Uterus (tissue), 4 donors: ENCODE data around the gene ECHS1. TPM values are rescaled to one million over a fixed set of nuclear protein-coding genes. Genes with fewer than 3 reads are reported as not detected.

ENCODE experiments used
- DNase-seq, 2 donors: peaks; one replicate each; pipeline ENCODE4 v3.0.0-alpha.2; 2019 to 2020
- H3K27ac ChIP-seq, 2 donors: fragments of 200-600 bp; sonication (generic); 1 replicate in 1 of 2; 2 replicates in 1 of 2; pipeline ENCODE4 v1.5.1; 2016 to 2018
- H3K27me3 ChIP-seq, 2 donors: fragments of 200-600 bp; sonication (generic); one replicate each; pipeline ENCODE4 v1.5.1; 2018 to 2019; ENCODE audit warnings: control low read depth in 1 of 2
- H3K36me3 ChIP-seq, 2 donors: fragments of 200-600 bp; sonication (generic); one replicate each; pipeline ENCODE4 v1.5.1; 2019; ENCODE audit warnings: control low read depth in 1 of 2
- H3K4me1 ChIP-seq, 2 donors: fragments of 200-600 bp; sonication (generic); one replicate each; pipeline ENCODE4 v1.5.1; 2018 to 2019; ENCODE audit warnings: control low read depth in 1 of 2
- H3K4me3 ChIP-seq, 2 donors: fragments of 200-600 bp; sonication (generic); 1 replicate in 1 of 2; 2 replicates in 1 of 2; pipeline ENCODE4 v1.5.1; 2018 to 2019; ENCODE audit warnings: mild to moderate bottlenecking in 1 of 2
- H3K9me3 ChIP-seq, 2 donors: fragments of 200-600 bp; sonication (generic); one replicate each; pipeline ENCODE4 v1.5.1; 2019; ENCODE audit warnings: control low read depth in 1 of 2
- CTCF ChIP-seq, 4 experiments: fragments of 200-600 bp in 2 of 4; fragments of 450-650 bp in 2 of 4; sonication (generic) in 2 of 4; IDR thresholded peaks; one replicate each; pipeline ENCODE4 v1.5.1; 2016 to 2019; ENCODE audit warnings: antibody characterized with exemption in 4 of 4, mild to moderate bottlenecking in 2 of 4, moderate library complexity in 1 of 4
- POLR2A ChIP-seq, 2 donors: fragments of 450-650 bp; IDR thresholded peaks; one replicate each; pipeline ENCODE4 v1.6.1; 2016; ENCODE audit warnings: antibody characterized with exemption in 2 of 2, mild to moderate bottlenecking in 1 of 2, moderate library complexity in 1 of 2
- intact Hi-C: fragments of 100-400 bp; cut with DNase I; formaldehyde crosslinking; loops from one replicate; pipeline ENCODE4 v1.15.1; 2023; ENCODE audit warnings: low total_unique reads
- total RNA-seq, 4 donors: library from RNA; depleted of rRNA in 3 of 4; stranded (reverse); fragments of >200 nt in 3 of 4; gene quantifications; one replicate each; pipeline versions ENCODE4 v1.1.0 to v1.2.4, GENCODE V29; 2014 to 2023
- donor health status: DM: yes; HTN: yes; CAD: no.

The ECHS1 gene
- total RNA-seq, 4 donors from 2014 or later, result 28.2 to 48.8 (median 45.1) TPM

- Histone ChIP-seq H3K4me1 (peaks cover 0 to 8% of the 10 kb centered on the region in 2 donors), H3K27ac (no peak overlapping the region), H3K27me3 (no peaks in the 10 kb centered on the region), H3K9me3 (no peaks in the 10 kb centered on the region), H3K36me3 (no peaks in the 10 kb centered on the region), H3K4me3 (no peak overlapping the region)
- no peak for TF ChIP-seq CTCF (IDR thresholded peaks at IDR 0.05)
- TF ChIP-seq POLR2A (IDR thresholded peaks at IDR 0.05), result no peak
- DNase-seq, result no peak
- intact Hi-C loops, result no loop called here
Observed at GRCh38 chr10:133396035-133396624, 23.0 kb upstream of the ECHS1 start.

- H3K36me3 ChIP-seq, result no peaks in the 10 kb centered on the region
- peak overlapping the region; percentile 61 to 82 for H3K4me3 ChIP-seq
- peak overlapping the region; percentile 63 to 64 for H3K27ac ChIP-seq
- DNase-seq, result no peak
- TF ChIP-seq POLR2A (IDR thresholded peaks at IDR 0.05) (no peak), CTCF (IDR thresholded peaks at IDR 0.05) (no peak)
- intact Hi-C loops, result no loop called here
- no peaks in the 10 kb centered on the region for H3K9me3 ChIP-seq
- no peaks in the 10 kb centered on the region for H3K27me3 ChIP-seq
- H3K4me1 ChIP-seq, result peaks cover 0 to 8% of the 10 kb centered on the region in 2 donors
Observed at GRCh38 chr10:133394801-133395221, 21.7 kb upstream of the ECHS1 start.

GRCh38 chr10:133394064-133394663, 21.0 kb upstream of the ECHS1 start, which contains the start of gene MTG1:
TSS of gene MTG1 (plus strand) at chr10:133394157. CDS start at chr10:133394221, 64 bp downstream.
- Histone ChIP-seq H3K27ac (peak within 1 kb of the TSS; percentile 63 to 64), H3K9me3 (no peaks in the 10 kb centered on the region), H3K27me3 (no peaks in the 10 kb centered on the region), H3K4me3 (peak within 1 kb of the TSS; percentile 61 to 82), H3K4me1 (peaks cover 0 to 8% of the 10 kb centered on the region in 2 donors), H3K36me3 (no peaks in the 10 kb centered on the region)
- DNase-seq, result peak; percentile 89 to 96
- intact Hi-C loops, result no loop called here
- TF ChIP-seq POLR2A (IDR thresholded peaks at IDR 0.05), result peak; percentile 38 to 81
- TF ChIP-seq CTCF (IDR thresholded peaks at IDR 0.05), result peak; percentile 19 to 55 (median 42)

GRCh38 chr10:133393401-133394063, 20.4 kb upstream of the ECHS1 start:
- Histone ChIP-seq H3K27ac (peak overlapping the region in 1 of 2 donors; percentile 63), H3K4me1 (peaks cover 0 to 8% of the 10 kb centered on the region in 2 donors), H3K27me3 (no peaks in the 10 kb centered on the region), H3K36me3 (no peaks in the 10 kb centered on the region), H3K4me3 (peak overlapping the region; percentile 61 to 82), H3K9me3 (no peaks in the 10 kb centered on the region)
- no peak for DNase-seq
- TF ChIP-seq CTCF (IDR thresholded peaks at IDR 0.05), result no peak
- TF ChIP-seq POLR2A (IDR thresholded peaks at IDR 0.05), result no peak
- intact Hi-C loops, result no loop called here
